Measurements from ENCODE around the gene CLNK. TPM values are rescaled to one million over a fixed set of nuclear protein-coding genes. Genes with fewer than 3 reads are reported as not detected.

CLNK gene
- total RNA-seq, 1 donor from 2014 or later = not detected

DNA sequence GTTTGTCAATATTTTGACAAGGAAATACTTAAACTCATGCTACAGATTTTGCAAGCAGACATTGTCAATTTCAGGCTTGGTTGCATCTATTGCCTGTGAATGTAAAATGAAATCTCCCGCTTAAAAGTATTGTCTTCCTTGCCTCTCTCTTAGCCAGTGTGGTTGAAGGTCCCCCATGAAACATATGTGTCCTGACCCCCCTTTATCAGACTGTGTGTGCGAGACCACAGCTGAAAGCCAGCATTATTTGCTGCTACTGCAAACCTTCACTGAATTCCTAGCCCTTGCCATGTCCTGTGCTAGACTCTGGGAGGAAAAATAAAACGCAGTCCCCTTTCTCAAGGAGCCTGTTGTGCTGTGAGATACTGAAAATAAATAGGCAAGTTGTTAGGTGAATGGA is 16.6 kb upstream of the CLNK start:
- no peak for DNase-seq

DNA sequence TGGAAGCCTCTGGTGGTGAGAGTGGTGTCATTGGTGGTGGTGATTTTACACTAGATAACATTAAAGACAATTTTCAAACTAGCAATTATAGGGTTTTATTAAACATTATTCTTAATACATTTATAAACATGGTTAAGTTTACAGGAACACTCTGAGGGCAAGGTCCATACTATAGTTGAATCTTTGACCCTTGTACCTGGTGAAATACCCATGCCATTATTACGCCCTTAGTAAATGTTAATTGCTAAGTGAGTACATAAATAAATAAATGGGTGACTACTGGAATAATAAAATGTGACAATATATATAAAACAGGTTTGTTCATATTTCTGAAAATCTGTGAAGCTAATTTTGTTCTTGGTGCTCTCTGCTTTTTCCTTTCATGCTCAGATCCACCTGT is 13.6 kb upstream of the CLNK start:
- DNase-seq = no peak

DNA sequence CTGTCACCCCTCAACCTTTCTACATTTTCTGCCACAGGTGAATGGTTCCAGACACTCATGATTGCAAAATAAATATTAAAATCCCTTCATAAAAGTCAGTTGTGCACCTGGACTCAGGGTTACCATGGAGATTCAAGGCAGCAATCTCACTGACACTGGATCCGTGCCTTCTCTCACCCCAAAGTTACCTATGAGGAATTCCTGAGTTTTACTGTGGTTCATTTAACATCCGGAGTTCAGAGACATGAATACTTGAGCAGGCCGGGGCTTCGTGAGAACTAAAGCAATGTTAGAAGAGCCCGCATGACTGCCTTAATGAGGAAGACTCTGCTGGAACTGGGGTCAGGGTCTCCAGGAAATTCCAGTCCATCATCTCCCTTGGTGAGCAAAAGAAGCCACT is 12.5 kb upstream of the CLNK start:
- peak; percentile 25 for DNase-seq

DNA sequence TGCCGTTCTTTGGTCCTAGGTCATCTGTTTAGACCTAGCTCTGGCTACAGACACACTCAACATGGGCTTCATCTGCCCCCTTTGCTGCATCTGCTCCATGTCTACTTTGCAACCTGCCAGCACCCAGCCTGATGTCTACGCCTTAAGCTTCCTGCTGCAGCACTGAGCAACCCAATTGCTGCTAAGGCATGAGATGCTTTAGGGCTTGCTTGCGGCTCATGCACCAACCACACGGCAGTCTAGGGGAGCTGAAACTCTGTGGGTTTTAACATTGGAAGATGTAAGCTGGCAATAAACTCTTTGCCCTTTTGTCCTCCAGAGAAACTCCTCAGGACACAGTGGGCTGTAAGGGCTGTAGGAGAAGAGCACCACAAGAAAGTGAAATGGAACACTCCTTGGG is 11.7 kb upstream of the CLNK start:
- DNase-seq = no peak

DNA sequence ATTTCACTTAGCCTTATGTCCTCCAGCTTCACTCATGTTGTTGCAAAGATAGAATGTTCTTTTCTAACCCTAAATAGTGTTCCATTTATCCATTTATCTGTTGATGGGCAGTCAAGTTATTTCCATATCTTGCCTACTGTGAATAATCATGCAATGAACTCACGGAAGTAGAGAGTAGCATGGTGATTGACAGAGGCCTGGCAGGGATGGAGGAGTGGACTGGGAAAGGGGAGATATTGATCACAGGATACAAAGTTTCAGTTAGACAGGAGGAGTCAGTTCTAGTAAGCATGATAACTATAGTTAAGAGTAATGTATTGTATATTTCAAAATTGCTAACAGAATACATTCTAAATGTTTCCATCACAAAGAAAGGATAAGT is 10.3 kb upstream of the CLNK start:
- DNase-seq = no peak

DNA sequence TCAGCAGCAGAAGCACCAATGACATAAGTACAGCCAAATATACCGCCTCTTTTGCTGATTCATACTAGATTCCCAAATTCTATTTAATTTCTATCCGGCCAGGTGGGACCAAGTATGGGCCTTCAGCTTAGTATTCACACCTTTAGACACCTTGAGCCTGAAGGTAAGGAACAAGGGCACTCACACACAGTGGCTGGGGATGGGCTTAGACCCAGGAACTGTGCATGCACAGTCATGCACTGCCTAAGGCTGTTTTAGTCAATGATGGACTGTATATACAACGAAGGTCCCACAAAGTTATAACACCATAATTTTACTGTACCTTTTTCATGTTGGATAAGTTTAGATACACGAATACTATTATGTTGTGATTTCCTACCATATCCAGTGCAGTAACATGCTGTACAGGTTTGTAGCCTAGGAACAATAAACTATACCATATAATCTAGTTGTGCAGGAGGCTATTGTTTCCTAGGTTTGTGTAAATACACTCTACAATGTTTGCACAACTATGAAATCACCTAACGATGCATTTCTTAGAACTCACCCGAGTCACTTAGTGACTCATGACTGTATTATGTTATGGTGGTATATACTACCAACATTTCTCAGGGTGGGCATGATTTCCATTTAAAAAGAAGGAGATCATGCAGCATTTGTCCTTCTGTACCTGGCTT is 9.7 kb upstream of the CLNK start:
- no peak for DNase-seq

DNA sequence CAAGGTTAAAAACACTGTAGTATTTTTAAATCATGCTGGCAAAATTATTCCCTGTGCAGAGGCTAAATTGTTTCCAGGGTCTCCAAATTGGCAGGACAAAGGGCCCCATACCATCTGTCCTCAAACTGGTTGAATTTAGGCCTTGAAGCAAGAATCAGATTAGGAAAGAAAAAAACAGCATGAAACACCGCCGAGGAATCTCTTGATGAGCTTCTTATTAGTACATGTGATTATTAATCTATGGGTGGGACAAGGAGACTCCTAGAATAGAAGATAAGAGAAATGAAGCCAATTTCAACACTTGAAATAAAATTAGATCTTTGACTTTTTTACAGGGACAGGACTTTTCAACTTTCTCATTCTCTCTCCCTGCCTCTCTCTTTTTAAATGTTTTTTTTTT is 7.1 kb upstream of the CLNK start:
- no peak for DNase-seq

DNA sequence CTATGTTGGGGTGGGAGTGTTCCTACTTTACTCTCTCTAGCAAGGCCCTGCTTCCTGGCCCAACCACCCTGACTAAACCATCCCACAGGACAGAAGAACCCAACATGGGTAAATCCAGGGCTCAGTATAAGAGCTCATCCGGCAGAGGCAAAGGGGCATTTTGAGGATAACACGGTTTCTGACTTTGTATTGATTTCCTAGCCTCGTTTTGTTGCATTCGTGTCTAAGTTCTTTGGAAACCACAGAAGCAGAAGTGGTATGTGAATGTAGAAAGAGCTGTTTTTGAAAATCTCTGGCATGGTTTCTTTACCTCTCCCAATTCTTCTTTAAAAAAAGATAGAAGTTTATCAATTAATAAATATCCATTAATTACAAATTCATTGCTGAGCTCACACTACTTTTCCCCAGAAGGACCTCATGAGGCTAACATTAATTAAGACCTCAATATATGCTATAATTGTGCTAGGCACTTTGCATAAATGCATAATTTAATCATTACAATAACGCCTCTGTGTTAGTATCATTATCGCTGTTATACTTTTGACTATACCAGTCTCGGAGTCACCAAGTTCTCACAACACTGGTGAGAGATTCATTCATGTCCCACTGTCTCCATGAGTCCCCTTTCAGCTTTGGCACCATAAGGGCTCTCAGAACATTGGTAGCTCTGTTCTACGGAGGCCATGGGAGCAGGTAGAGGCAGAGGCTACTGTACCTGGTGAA is 5.8 kb upstream of the CLNK start:
- DNase-seq = no peak

DNA sequence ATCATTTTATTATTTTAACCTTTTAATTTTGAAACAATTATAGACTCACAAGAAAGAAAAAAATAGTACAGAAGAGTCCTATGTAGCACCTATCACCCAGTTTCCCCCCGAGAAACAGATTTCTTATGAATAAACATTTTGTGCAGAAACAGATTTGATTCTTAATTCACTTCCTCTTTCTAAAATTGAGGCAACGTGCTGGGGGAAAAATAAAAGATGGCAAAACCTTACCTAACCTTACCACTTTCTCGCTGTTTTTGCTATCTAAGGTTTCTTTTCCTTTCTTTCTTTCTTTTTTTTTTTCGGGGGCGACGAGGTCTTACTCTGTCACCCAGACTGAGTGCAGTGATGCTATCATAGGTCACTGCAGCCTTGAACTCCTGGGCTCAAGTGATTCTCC is 4.3 kb upstream of the CLNK start:
- DNase-seq = no peak

DNA sequence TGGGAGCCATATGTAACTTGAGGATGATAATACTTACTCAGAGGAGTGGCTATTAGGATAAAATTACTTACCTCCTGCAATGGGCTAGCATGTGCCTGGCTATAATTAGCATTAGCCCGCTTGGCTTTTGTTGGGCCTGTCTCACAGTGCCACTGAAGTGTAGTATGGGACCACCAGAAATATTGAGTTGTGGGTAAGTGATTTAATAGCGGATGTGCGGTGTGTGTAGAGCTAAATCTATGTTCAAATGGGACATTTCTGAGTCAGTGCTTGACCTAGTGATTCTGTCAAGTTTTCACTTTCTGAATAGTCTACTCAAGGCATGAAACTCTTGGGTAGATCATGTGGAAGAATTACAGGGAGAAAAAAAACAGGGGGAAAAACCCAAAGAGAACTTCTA is 3.5 kb upstream of the CLNK start:
- DNase-seq = no peak

DNA sequence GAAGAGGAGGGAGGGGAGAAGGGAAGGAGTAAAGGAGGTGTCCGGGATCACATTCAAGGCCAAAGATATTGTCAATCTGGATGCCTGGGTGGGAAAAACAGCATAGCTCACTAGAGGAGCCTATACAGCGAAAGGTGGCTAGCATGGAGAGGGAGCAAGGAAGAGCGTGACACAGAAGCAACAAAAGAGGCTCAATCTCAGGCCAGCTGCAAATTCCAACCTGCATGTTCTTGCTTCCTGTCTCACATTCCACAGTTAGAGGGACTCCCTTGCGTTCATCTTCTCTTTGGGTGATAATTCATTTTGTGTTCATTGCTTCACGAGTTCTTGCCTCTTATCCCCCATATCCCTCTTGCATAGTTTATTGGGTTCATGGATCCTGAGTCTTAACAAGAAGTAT is 3.0 kb upstream of the CLNK start:
- DNase-seq = no peak

DNA sequence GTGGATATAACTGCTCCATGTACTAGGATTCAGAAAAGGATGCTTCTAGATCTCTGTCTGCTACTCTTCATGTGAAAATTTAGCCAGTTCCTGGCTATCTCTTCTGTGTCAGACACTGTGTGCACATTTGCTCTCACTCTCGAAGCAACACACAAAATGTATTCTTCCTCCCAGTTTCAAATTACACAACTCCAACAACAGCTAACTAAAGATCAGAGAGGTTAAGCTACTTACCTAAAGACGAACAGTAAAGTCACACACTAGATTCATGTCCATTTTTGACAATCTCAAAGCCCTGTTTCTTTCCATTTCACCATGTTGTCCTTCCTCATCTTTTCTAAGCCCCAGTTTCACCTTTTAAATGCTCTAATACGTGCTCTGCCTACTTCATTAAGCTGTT is 2.2 kb downstream of the CLNK start:
- no peak for DNase-seq

DNA sequence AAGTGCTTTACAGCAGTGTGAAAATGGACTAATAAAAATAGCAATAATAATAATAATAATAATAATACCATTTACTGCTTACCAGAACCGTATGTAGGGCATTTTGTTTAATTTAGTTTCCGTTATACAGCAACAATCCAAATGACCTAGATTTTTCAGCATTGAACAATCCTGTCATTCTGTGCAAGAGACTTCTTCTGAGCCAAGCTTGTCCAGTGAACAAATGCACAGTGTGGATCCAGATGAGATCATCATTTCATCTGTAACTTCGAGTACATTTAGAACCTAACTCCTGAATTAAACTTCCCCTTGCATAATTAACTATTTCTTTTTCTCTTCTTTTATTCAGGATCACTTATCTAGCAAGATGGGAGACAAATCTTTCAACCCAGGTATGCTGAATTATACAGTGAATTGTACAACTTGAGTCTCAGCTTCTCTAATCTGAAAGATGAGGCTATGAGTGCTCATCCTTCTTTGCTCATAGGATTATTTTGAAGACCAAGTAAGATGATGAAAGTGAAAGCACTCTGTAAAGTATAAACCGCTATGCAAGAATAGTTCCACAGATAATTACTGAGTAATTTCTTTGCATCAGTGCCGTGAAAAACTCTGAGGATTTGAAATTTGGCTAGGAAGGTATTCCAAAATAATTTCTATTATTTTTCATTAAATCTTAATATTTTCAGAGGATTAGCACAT is 6.6 kb downstream of the CLNK start:
- no peak for DNase-seq

DNA sequence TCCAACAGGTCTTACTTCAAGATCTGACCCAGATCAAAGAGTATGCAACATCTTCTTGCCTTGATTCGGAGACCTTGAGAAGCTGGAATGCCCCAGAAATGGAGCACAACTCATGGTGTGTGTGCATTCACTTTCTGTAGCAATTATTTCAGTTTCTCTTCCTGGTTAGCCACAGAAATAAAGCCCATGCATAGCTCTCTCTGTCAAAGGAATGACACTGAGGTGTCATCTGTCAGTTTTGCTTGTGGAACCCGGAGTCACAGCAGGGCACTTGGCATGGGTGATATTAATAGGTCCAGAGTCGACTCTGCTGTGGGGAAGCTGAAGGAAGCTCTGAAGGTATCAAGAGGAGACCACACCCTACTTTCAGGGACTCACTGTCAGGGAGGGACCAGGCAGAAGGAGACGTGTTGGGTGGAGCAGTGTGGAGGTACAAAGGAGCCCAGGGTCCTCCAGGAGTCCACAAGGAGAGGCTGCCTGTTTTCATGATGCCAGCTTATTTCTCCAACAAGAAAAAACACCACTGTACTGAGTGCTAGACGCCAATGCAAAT is 10.7 kb downstream of the CLNK start:
- DNase-seq = no peak

DNA sequence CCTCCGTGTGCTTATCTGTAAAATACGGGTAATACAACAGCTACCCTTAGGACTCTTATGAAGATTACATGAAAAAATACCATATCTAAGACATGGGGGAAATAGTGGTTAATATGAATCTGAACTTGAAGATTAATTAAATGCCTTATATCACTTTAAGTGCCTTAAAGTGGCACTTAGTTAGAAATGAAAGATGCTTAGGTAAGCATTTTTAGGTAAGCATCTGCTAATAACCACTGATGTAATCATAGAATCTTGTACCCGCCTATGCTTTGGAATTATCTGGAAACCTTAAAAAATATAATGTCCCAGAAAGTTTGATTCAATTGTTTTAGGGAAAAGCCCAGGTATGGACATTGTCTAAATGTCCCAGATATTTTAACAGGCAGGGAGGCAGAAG is 12.2 kb downstream of the CLNK start:
- no peak for DNase-seq

DNA sequence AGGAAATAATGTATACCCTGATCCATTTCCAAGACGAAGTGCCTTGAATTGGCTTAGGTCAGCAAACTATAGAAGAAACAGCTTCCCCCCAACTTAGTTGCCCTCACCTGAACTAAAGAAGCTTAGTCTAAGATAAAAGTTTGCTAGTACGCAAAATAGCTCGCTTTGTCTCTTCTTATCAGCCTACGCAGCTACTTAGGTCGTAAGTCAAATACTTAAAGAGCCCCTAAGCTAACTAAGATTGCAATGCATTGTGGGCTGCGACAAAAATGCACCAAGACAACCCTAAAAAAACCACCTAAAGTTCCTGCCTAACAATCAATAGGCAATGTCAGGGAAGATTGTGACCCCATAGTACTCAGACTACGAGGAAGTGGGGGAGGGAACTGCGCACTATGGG is 12.8 kb downstream of the CLNK start:
- no peak for DNase-seq

DNA sequence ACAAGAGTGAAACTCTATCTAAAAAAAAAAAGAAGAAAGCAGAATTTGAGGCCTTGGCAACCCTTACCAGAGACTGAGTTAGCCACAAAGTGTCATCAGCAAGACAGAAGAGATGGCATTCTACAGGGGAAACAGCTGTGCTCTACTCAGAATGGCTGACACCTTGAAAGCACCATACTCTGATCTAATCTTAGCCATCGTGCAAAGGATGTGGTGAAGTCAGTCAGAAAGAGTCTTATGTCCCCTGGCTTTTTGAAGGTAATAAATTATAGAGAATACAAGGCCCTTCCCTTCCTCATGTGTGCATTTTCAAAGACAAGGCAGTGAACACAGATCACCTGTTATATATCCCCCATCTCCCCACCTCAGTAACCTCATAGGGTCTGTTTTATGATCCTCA is 13.2 kb downstream of the CLNK start:
- no peak for DNase-seq

DNA sequence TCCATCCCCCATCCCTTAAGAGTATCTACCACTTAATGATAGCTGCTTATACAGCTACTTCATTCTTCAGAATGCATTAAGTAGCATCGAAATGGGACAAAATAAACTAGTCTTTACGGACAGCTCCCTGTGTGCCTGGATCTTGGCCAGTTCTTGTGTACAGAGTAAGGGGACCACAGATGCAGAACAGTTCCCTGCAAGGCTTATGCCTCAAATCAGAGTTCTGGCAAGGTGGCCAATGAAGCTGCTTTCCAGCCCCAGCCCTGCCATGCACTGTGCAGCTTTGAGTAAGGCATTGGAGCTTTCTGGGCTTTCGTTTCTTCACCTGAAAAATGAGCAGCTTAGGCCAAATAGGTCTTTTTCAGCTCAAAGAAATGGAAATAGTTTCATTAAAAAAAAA is 14.2 kb downstream of the CLNK start:
- no peak for DNase-seq

DNA sequence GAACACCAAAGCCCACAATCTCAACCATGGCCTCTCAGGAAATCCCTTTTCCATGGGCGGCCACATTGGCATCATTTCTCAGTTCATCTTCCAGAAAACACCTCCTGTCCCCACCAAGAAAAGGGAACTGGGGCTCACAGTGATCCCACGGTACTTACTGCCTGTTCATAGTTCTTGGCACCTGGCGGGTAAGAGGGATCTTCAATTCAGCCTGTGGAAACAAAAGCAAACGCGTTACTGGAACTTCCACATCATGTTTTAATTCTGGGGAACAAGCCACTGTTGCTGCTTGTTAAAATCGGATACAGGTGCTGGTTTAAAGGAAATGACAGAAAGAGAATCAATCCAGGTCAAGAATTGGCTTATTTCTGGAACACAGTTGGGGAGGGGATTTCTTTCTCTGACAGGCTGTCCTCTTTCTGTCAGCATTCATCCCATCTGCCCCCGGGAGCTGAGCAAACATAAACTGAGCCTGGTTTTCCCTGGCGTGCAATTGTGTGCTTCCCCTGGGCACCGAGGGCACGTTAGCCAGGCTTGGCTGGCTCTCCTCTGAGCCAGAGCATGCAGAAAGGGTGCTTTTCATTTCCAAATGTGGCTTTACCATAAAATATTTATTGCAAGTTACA is 16.8 kb downstream of the CLNK start:
- DNase-seq = no peak

DNA sequence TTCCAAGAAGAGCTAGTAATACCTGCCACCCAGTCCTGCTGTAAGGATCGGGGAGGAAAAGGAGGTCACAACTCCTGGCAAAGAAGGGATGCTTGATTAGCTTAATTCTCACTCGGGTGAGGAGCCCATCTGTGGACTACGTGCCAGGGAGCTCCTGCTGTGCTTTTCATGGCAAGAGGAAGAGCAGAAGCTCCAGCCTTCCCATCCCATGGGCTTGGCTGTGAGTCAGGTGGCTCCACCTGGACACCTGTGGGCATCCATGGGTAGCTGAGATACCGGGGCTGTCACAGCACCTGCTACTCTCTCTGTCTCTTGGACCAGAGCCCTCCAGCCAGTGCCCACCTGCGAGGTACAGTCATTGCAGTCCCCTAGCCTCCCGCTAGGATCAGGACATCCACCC is 18.0 kb downstream of the CLNK start:
- DNase-seq = no peak

DNA sequence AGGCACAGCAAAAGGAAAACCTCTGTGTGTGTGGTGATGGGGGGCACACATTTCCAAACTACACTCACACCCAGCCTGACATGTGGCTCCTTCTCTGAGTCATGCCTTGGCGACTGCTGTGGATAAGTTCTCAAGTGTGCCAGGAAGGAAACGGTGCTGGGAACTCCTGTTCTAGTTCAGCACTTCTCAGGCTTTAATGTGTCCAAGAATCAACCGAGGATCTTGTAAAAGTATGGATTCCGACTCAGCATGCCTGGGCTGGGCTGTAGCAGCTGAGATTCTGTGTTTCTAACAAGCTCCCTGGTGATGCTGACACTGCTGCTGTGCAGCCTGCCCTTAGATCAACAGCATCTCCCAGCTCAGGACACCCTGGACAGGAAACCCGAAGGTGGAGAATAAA is 20.2 kb downstream of the CLNK start:
- DNase-seq = peak; percentile 64

DNA sequence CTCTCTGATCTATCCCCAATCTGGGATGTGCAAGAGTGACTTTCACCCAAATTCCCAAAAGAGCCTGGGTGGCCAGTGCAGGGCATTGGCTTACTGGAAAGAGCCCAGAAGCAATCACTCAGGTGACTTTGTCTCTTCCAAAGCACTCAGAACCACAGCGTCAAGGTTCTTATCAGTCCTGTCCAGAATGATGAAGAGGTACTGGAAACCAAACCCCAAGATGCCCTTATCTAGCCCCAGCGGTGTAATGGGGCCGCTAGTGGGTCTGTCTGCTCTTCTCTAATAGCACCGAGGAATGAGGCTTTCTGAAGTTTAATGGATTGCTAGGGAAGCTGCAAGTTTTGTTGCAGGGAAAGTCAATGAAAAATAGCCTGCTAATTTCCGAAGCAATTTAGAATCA is 21.6 kb downstream of the CLNK start:
- no peak for DNase-seq

DNA sequence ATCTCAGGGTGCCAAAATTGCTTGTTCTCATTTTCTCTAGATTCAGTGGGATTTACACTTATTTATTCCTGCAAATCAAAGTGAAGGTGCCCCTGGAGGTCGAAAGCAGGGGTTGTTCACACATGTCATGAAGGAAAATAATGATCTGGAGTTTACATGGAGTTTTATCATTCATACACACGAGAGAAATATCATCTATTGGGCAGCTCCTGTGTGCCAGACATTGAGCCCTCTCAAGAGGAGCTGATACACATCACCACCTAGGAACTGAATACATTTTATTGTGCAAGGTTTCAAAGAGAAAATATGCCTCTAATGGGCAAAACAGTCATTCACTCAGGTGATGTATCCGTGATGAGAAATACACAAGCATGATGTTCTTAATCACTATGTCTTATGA is 23.5 kb downstream of the CLNK start:
- DNase-seq = no peak
